Measurements from ENCODE around the gene EYA2.

- no peak for TF ChIP-seq RAD21 (IDR thresholded peaks at IDR 0.05; ENCODE audit: low read length)
- TF ChIP-seq RFX5 (IDR thresholded peaks at IDR 0.05; ENCODE audit: low read depth, low read length): no peak
- no peak for TF ChIP-seq CTCF (conservative IDR thresholded peaks at IDR 0.05; ENCODE audit: low read depth, low read length)
- no peak for TF ChIP-seq POLR2A (IDR thresholded peaks at IDR 0.05; ENCODE audit: low read depth, low read length)
- no peak for TF ChIP-seq USF2 (IDR thresholded peaks at IDR 0.05; ENCODE audit: low read depth, low read length)
- TF ChIP-seq CHD1 (IDR thresholded peaks at IDR 0.05; ENCODE audit: low read depth, low read length): no peak
- no peak for TF ChIP-seq MAZ (IDR thresholded peaks at IDR 0.05; ENCODE audit: borderline replicate concordance, low read depth, low read length)
- TF ChIP-seq CEBPB (IDR thresholded peaks at IDR 0.05; ENCODE audit: low read depth, low read length): no peak
- no peak for TF ChIP-seq RCOR1 (IDR thresholded peaks at IDR 0.05; ENCODE audit: insufficient replicate concordance, low read length)
- no peak for TF ChIP-seq ELK1 (IDR thresholded peaks at IDR 0.05; ENCODE audit: borderline replicate concordance, low read depth, low read length)
- no peak for TF ChIP-seq MAFK (IDR thresholded peaks at IDR 0.05; ENCODE audit: low read depth, low read length)
- TF ChIP-seq SMC3 (IDR thresholded peaks at IDR 0.05; ENCODE audit: low read depth, low read length): no peak
- TF ChIP-seq MXI1 (IDR thresholded peaks at IDR 0.05; ENCODE audit: borderline replicate concordance, low read depth, low read length): no peak
These were observed 37.1 kb downstream of the EYA2 start for GRCh38 chr20:46931699-46932098.

All from IMR-90 (cell line).